ENCODE measurements around the gene ATP8B1. TPM values are rescaled to one million over a fixed set of nuclear protein-coding genes. Genes with fewer than 3 reads are reported as not detected.
A peak's percentile ranks its signal among the peaks of the same experiment; 100 is the strongest.

The ATP8B1 gene
- total RNA-seq, 1 experiment from 2014 or later, result 1.4 TPM

GRCh38 chr18:57839942-57840381 is 36.8 kb upstream of the ATP8B1 start:
- H3K36me3 Mint-ChIP-seq (ENCODE audit: insufficient read depth, unreplicated experiment), result peaks cover 13% of the 10 kb centered on the region
- H3K4me1 Mint-ChIP-seq (ENCODE audit: insufficient read depth, unreplicated experiment), result peaks cover 6% of the 10 kb centered on the region
- no peak overlapping the region for H3K4me3 Mint-ChIP-seq (ENCODE audit: unreplicated experiment)
- peak; percentile 23 for DNase-seq (ENCODE audit: unreplicated experiment)
- H3K9me3 Mint-ChIP-seq (ENCODE audit: unreplicated experiment), result no peaks in the 10 kb centered on the region
- CTCF ChIA-PET, result no interaction called here
- no TSS peak for BruUV-seq (replicated peaks)
- H3K27ac Mint-ChIP-seq (ENCODE audit: low read depth, unreplicated experiment), result no peak overlapping the region
- intact Hi-C loops (cut with micrococcal nuclease), result loop anchor here (10.0 kb wide), 1 partner anchor 125 kb away; no protein-coding TSS in a partner anchor
- POLR2A ChIA-PET, result no interaction called here
- no peak for TF ChIP-seq CTCF (IDR thresholded peaks at IDR 0.05; ENCODE audit: unreplicated experiment)
- H3K27me3 Mint-ChIP-seq (ENCODE audit: insufficient read depth, unreplicated experiment), result no peaks in the 10 kb centered on the region

- Mint-ChIP-seq H3K27me3 (ENCODE audit: insufficient read depth, unreplicated experiment) (no peaks in the 10 kb centered on the region), H3K9me3 (ENCODE audit: unreplicated experiment) (no peaks in the 10 kb centered on the region), H3K27ac (ENCODE audit: low read depth, unreplicated experiment) (peak overlapping the region; percentile 63), H3K4me3 (ENCODE audit: unreplicated experiment) (no peak overlapping the region), H3K36me3 (ENCODE audit: insufficient read depth, unreplicated experiment) (peaks cover 13% of the 10 kb centered on the region), H3K4me1 (ENCODE audit: insufficient read depth, unreplicated experiment) (peaks cover 12% of the 10 kb centered on the region)
- TF ChIP-seq CTCF (IDR thresholded peaks at IDR 0.05; ENCODE audit: unreplicated experiment), result no peak
- no peak for DNase-seq (ENCODE audit: unreplicated experiment)
- CTCF ChIA-PET, result interaction anchor here (0.6 to 1.2 kb wide), 3 partner anchors 21 to 152 kb away, joined by 3 to 4 read pairs (median 3); no protein-coding TSS in a partner anchor
- BruUV-seq (replicated peaks), result no TSS peak
- POLR2A ChIA-PET, result no interaction called here
- intact Hi-C loops (cut with micrococcal nuclease), result no loop called here
Observed at GRCh38 chr18:57837917-57838548, 34.9 kb upstream of the ATP8B1 start.

GRCh38 chr18:57836557-57836956 is 33.4 kb upstream of the ATP8B1 start:
- H3K4me3 Mint-ChIP-seq (ENCODE audit: unreplicated experiment), result no peak overlapping the region
- H3K27me3 Mint-ChIP-seq (ENCODE audit: insufficient read depth, unreplicated experiment), result no peaks in the 10 kb centered on the region
- TF ChIP-seq CTCF (IDR thresholded peaks at IDR 0.05; ENCODE audit: unreplicated experiment), result no peak
- peaks cover 13% of the 10 kb centered on the region for H3K36me3 Mint-ChIP-seq (ENCODE audit: insufficient read depth, unreplicated experiment)
- no peak overlapping the region for H3K27ac Mint-ChIP-seq (ENCODE audit: low read depth, unreplicated experiment)
- intact Hi-C loops (cut with micrococcal nuclease), result no loop called here
- no TSS peak for BruUV-seq (replicated peaks)
- POLR2A ChIA-PET, result no interaction called here
- H3K4me1 Mint-ChIP-seq (ENCODE audit: insufficient read depth, unreplicated experiment), result peaks cover 12% of the 10 kb centered on the region
- DNase-seq (ENCODE audit: unreplicated experiment), result no peak
- peaks cover 4% of the 10 kb centered on the region for H3K9me3 Mint-ChIP-seq (ENCODE audit: unreplicated experiment)
- CTCF ChIA-PET, result interaction anchor here (0.8 to 0.9 kb wide), 2 partner anchors 13 to 22 kb away, joined by 3 to 4 read pairs; no protein-coding TSS in a partner anchor

- ChIA-PET CTCF (interaction anchor here (0.8 kb wide), 1 partner anchor 13 kb away, joined by 4 read pairs; no protein-coding TSS in a partner anchor), POLR2A (no interaction called here)
- peaks cover 13% of the 10 kb centered on the region for H3K36me3 Mint-ChIP-seq (ENCODE audit: insufficient read depth, unreplicated experiment)
- H3K4me3 Mint-ChIP-seq (ENCODE audit: unreplicated experiment), result no peak overlapping the region
- H3K9me3 Mint-ChIP-seq (ENCODE audit: unreplicated experiment), result peaks cover 7% of the 10 kb centered on the region
- no peak for DNase-seq (ENCODE audit: unreplicated experiment)
- intact Hi-C loops (cut with micrococcal nuclease), result no loop called here
- no TSS peak for BruUV-seq (replicated peaks)
- H3K4me1 Mint-ChIP-seq (ENCODE audit: insufficient read depth, unreplicated experiment), result peaks cover 12% of the 10 kb centered on the region
- H3K27me3 Mint-ChIP-seq (ENCODE audit: insufficient read depth, unreplicated experiment), result no peaks in the 10 kb centered on the region
- H3K27ac Mint-ChIP-seq (ENCODE audit: low read depth, unreplicated experiment), result no peak overlapping the region
- no peak for TF ChIP-seq CTCF (IDR thresholded peaks at IDR 0.05; ENCODE audit: unreplicated experiment)
Observed at GRCh38 chr18:57835904-57836303, 32.8 kb upstream of the ATP8B1 start.
